ENCODE data around the gene HOXB13.
A peak's percentile ranks its signal among the peaks of the same experiment; 100 is the strongest.

HOXB13 gene

GRCh38 chr17:48726114-48726915 lies 2.2 kb downstream of the HOXB13 start:
- TF ChIP-seq Cebpa-rat (IDR thresholded peaks at IDR 0.05) = no peak
- Histone ChIP-seq H4K20me1 (peaks cover 0 to 91% (median 81%) of the 10 kb centered on the region in 11 experiments; a peak in 18 of 22 replicates), H3K27ac (no peak overlapping the region), H3K4me2 (no peak overlapping the region), H3K9me3 (replicated peaks in 1 of 11) (no peaks in the 10 kb centered on the region), H3K4me3 (no peak overlapping the region), H3K36me3 (no peaks in the 10 kb centered on the region), H3K9ac (no peak overlapping the region), H3K27me3 (peaks cover 100% of the 10 kb centered on the region in 11 experiments), H3K4me1 (peaks cover 0 to 38% (median 2%) of the 10 kb centered on the region in 10 experiments; a peak in 8 of 20 replicates)

GRCh38 chr17:48725288-48726064 lies 3.1 kb downstream of the HOXB13 start:
- TF ChIP-seq Cebpa-rat (IDR thresholded peaks at IDR 0.05) = no peak
- Histone ChIP-seq H3K4me1 (peaks cover 0 to 38% (median 2%) of the 10 kb centered on the region in 10 experiments; a peak in 8 of 20 replicates), H3K27ac (no peak overlapping the region), H3K4me2 (peak overlapping the region in 1 of 11 experiments; percentile 25; a peak in 2 of 22 replicates), H3K27me3 (peaks cover 100% of the 10 kb centered on the region in 11 experiments), H4K20me1 (peaks cover 0 to 96% (median 89%) of the 10 kb centered on the region in 11 experiments; a peak in 18 of 22 replicates), H3K4me3 (no peak overlapping the region), H3K9me3 (replicated peaks in 1 of 11) (peaks cover 0 to 5% (median 0%) of the 10 kb centered on the region in 11 experiments; a peak in 3 of 22 replicates), H3K9ac (no peak overlapping the region), H3K36me3 (no peaks in the 10 kb centered on the region)

DNA sequence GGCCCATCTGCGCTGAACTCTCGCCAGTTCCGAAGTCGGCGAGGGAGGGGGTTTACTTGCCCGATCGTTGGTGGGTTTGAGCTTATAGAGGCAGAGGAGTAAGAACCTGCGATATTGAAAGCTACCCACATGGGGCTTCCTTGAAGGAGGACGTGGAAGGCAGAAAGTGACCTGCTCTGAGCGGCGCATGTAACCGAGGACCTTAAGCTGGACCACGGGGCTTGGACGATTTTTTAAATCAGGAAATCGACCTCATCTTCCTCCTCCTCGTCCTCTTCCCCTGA lies 3.6 kb downstream of the HOXB13 start:
- no peak overlapping the region for H3K27ac ChIP-seq
- no peak overlapping the region for H3K4me3 ChIP-seq
- peaks cover 0 to 99% (median 89%) of the 10 kb centered on the region in 11 experiments; a peak in 18 of 22 replicates for H4K20me1 ChIP-seq
- peak overlapping the region in 6 of 11 experiments; percentile 10 to 43 (median 18); a peak in 6 of 22 replicates for H3K4me2 ChIP-seq
- H3K4me1 ChIP-seq = peaks cover 0 to 38% (median 2%) of the 10 kb centered on the region in 10 experiments; a peak in 8 of 20 replicates
- no peak for TF ChIP-seq Cebpa-rat (IDR thresholded peaks at IDR 0.05)
- peaks cover 0 to 10% (median 2%) of the 10 kb centered on the region in 11 experiments; a peak in 9 of 22 replicates for H3K9me3 ChIP-seq (replicated peaks in 1 of 11)
- H3K27me3 ChIP-seq = peaks cover 100% of the 10 kb centered on the region in 11 experiments
- H3K36me3 ChIP-seq = no peaks in the 10 kb centered on the region
- no peak overlapping the region for H3K9ac ChIP-seq

GRCh38 chr17:48724251-48725003 lies 4.1 kb downstream of the HOXB13 start:
- no peak overlapping the region for H3K4me3 ChIP-seq

DNA sequence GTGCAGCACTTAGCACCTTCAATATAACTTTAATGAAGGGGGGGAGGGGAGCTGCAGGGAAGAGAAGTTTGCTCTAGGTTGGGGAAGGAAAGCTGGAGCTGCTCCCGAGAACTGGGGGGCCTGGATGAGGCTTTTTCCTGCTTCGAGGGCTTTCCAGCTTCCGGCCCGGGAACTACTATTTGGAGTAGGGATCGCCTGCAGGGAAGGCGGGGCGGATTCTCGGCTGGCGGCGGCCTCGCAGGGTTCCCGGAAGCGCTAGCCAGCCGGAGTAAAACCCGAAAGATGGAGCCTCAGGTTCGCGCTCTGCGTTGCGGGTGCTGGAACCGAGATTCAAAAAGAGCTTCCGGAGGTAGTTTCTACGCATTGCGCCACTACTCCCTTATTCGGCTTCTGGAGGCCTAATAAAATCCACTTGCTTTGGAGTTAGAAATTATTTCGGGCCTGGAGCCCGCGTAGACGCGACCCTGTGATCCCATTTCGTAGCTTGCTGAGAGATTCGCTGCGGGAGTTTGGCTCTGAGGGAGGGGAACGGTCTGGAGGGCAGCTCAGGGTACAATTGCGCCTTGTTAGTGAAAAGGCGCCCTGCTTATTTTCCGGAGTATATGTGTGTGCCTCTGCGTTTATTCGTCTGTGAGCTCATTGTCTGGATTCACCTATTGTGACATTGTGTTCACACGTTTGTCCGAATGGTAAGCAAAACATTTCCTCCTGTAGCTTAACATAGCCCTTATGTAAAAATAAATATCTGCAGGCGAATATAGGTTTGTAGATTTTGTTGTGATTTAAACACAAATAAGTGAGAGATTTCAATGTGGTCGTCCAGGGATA lies 4.9 kb downstream of the HOXB13 start:
- no peak overlapping the region for H3K27ac ChIP-seq
- no peak for TF ChIP-seq Cebpa-rat (IDR thresholded peaks at IDR 0.05)
- H3K4me2 ChIP-seq = peak overlapping the region in 3 of 11 experiments; percentile 33 to 64 (median 57); a peak in 6 of 22 replicates
- peak overlapping the region in 2 of 10 experiments; percentile 14 to 40; a peak in 2 of 20 replicates for H3K4me3 ChIP-seq
- H3K4me1 ChIP-seq = peaks cover 0 to 31% (median 2%) of the 10 kb centered on the region in 10 experiments; a peak in 8 of 20 replicates
- peaks cover 0 to 100% (median 95%) of the 10 kb centered on the region in 11 experiments; a peak in 18 of 22 replicates for H4K20me1 ChIP-seq
- peaks cover 100% of the 10 kb centered on the region in 11 experiments for H3K27me3 ChIP-seq
- H3K9ac ChIP-seq = no peak overlapping the region
- peaks cover 8 to 23% (median 15%) of the 10 kb centered on the region in 11 experiments; a peak in 18 of 22 replicates for H3K9me3 ChIP-seq (replicated peaks in 1 of 11)
- H3K36me3 ChIP-seq = no peaks in the 10 kb centered on the region

More at GRCh38 chr17:48724251-48725003, 4.1 kb downstream of the HOXB13 start:
- Histone ChIP-seq H3K36me3 (no peaks in the 10 kb centered on the region), H3K27me3 (peaks cover 100% of the 10 kb centered on the region in 11 experiments), H3K9ac (no peak overlapping the region), H3K9me3 (replicated peaks in 1 of 11) (peaks cover 0 to 15% (median 7%) of the 10 kb centered on the region in 11 experiments; a peak in 16 of 22 replicates), H3K27ac (no peak overlapping the region), H3K4me2 (peak overlapping the region in 6 of 11 experiments; percentile 10 to 43 (median 18); a peak in 6 of 22 replicates), H4K20me1 (peaks cover 0 to 99% (median 89%) of the 10 kb centered on the region in 11 experiments; a peak in 18 of 22 replicates), H3K4me1 (peaks cover 0 to 36% (median 2%) of the 10 kb centered on the region in 10 experiments; a peak in 8 of 20 replicates)
- no peak for TF ChIP-seq Cebpa-rat (IDR thresholded peaks at IDR 0.05)

DNA sequence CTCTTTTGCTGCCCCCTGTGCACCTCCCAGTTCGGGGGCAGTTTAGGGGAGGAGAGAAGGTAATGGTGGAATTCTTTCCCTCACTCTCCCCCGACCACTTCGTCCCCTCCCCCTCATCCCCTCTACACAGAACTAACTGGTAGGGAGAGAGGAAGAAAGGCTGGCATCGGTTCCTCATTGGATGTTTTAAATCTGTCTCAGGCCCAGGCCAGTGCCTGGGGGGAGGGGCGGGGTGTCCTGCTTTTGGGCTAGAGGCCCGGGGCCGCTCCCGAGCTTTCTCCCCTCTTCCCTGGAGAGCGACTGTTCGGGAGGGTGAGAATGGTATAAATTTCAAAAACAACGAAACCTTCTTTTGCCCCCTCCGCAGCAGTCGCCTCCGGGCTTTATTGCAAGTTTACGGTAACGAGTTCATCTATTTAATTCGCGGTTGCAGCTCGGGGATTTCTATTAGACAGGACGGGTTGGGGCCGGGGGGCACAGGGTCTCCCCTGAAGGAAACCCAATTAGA lies 5.6 kb downstream of the HOXB13 start, which contains the start of gene PRAC2:
Gene PRAC2, plus strand, starts transcription at position 271 of the 508 bp plus-strand sequence. CDS start 1,226 bp downstream, outside the sequence.
- Histone ChIP-seq H3K9me3 (replicated peaks in 1 of 11) (peaks cover 10 to 27% (median 16%) of the 10 kb centered on the region in 11 experiments; a peak in 18 of 22 replicates), H3K9ac (no peak within 1 kb of the TSS), H4K20me1 (peaks cover 0 to 98% (median 93%) of the 10 kb centered on the region in 11 experiments; a peak in 19 of 22 replicates), H3K4me3 (peak within 1 kb of the TSS in 3 of 10 experiments; percentile 6 to 40 (median 14); a peak in 2 of 20 replicates), H3K27me3 (peaks cover 100% of the 10 kb centered on the region in 11 experiments), H3K27ac (no peak within 1 kb of the TSS), H3K4me2 (peak within 1 kb of the TSS in 3 of 11 experiments; percentile 33 to 64 (median 57); a peak in 6 of 22 replicates), H3K36me3 (no peaks in the 10 kb centered on the region), H3K4me1 (peaks cover 0 to 25% (median 2%) of the 10 kb centered on the region in 10 experiments; a peak in 7 of 20 replicates)
- TF ChIP-seq Cebpa-rat (IDR thresholded peaks at IDR 0.05) = no peak

Measured in BLaER1 treated with 17β-estradiol and CSF1 and Interleukin-3, amounts not matched to agents 10 nM and 100 nM (cell line).